ENCODE data around the gene MMP10. TPM values are rescaled to one million over a fixed set of nuclear protein-coding genes. Genes with fewer than 3 reads are reported as not detected.

Gene MMP10
- total RNA-seq, 4 donors from 2014 or later: not detected

GRCh38 chr11:102749101-102749722, 31.2 kb downstream of the MMP10 start:
- no peak for TF ChIP-seq CTCF (IDR thresholded peaks at IDR 0.05; ENCODE audit: low read depth)

- TF ChIP-seq CTCF (IDR thresholded peaks at IDR 0.05; ENCODE audit: low read depth): no peak
These were observed 45.8 kb downstream of the MMP10 start for GRCh38 chr11:102734650-102735049.

GRCh38 chr11:102733232-102733875, 47.1 kb downstream of the MMP10 start:
- no peak for TF ChIP-seq CTCF (IDR thresholded peaks at IDR 0.05; ENCODE audit: low read depth)

GRCh38 chr11:102729849-102730815, 50.3 kb downstream of the MMP10 start:
- no peak for TF ChIP-seq CTCF (IDR thresholded peaks at IDR 0.05; ENCODE audit: low read depth)

- no peak for TF ChIP-seq CTCF (IDR thresholded peaks at IDR 0.05; ENCODE audit: low read depth)
These were observed 52.5 kb downstream of the MMP10 start for GRCh38 chr11:102727890-102728289.

GRCh38 chr11:102724904-102725500, 55.4 kb downstream of the MMP10 start, which contains the start of gene MMP8:
TSS of gene MMP8 (minus strand) at chr11:102724954. CDS start at chr11:102724855, 99 bp downstream.
- TF ChIP-seq CTCF (IDR thresholded peaks at IDR 0.05; ENCODE audit: low read depth): no peak

Measured in subcutaneous adipose tissue (tissue), 4 donors.